DMS53 treated with DMSO at 0.1 percent for 48 hours (cell line): ENCODE results near the gene FAM174C.
"Not testable (repeated sequence)": the region's sequence is repeated elsewhere in the genome, so short reads cannot be mapped to it uniquely, and the experiment has no call there.

Experiments
- DNase-seq: peaks from one replicate; lab custom pipeline; 2025; ENCODE audit not compliant: unreplicated experiment; lab: John Stamatoyannopoulos, UW

Gene FAM174C

DNA sequence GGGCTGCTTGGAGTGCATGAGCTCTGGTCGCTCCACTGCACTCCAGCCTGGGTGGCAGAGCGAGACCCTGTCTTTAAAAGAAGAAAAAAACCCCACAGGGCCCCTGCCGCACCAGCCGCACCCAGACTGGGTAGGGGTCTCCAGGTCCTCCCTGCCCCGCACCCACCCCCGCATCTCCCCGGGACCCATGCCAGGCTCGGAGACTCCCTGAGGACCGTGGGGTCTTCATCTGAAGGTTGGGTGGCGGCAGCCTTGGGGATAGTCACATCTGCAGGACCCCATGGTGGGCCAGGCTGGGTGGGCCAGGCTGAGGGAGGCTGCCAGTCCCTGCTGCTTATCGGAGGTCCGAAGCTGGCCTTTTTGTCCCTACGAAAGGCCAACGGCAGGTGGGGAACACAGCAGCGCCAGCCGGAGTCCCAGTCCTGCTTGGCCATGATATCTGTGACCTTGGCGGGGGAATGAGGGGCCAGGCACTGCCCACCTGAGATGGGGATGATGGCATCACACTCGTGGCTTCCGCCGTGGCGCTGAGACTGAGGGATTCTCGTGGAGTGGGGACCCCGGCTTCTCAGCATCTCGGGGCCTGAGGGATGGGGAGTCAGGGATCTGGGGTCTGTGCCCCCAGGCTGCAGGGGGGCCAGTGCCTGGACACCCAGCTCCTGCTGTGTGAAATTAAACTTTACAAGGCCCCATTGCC is 21.4 kb downstream of the FAM174C start:
- DNase-seq = no peak

GRCh38 chr19:1298235-1298634 is 22.9 kb downstream of the FAM174C start:
- no peak for DNase-seq

DNA sequence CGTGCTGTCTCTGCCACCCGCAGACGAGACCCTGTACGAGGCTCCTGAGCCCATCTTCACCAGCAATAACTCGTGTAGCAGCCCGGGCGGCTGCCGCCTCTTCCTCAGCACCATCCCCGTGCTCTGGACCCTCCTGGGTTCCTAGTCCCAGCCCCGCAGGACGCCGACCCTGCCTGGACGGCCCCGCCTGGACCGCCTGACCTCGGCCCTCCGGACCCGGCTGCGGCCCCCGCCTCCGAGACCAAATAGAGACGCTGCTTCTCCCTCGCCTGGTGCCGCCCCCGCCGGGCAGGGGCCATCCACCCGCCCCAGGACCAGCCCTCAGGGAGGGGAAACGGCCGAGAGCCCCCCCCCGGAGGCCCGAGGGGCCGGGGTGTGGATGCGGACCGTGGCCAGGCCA is 24.5 kb downstream of the FAM174C start:
- DNase-seq = no peak

- DNase-seq = no peak
Observed at GRCh38 chr19:1300744-1301490, 25.6 kb downstream of the FAM174C start.

DNA sequence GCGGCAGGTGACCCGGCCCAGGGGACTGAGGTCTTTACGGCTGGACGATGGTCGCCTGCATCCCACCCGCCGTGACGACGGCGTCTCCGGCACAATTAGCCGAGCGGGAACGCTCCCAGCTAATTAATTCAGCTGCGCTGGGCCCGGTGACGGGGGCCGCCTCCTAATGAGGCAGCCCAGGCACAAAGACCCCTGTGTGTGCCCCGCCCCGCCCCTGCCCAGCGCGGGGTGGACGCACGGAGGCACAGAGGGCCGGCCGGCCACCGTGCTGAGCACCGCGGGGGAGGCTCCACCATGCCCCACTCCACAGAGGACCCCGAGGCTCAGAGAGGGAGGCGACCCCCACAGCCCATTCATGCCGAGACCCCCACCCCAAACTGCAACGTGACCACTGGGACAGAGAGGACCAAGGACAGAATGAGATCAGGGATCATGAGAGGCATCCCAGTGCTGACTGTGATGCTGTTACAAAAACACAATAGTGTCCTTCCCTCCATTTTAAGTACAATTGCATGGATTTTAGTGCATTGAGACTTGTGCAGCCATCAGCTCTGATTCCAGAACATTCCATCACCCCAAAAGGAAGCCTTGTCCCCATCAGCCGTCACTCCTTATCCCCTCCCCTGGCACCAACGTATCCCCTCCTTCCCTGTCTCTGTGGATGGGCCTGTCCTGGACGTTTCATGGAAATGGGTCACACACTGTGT is 27.4 kb downstream of the FAM174C start:
- DNase-seq = no peak

GRCh38 chr19:1304197-1304924 is 29.0 kb downstream of the FAM174C start:
- DNase-seq = no peak

- DNase-seq = not testable (repeated sequence)
Observed at GRCh38 chr19:1305354-1305753, 30.0 kb downstream of the FAM174C start.

GRCh38 chr19:1307320-1307719 is 32.0 kb downstream of the FAM174C start:
- DNase-seq = no peak

DNA sequence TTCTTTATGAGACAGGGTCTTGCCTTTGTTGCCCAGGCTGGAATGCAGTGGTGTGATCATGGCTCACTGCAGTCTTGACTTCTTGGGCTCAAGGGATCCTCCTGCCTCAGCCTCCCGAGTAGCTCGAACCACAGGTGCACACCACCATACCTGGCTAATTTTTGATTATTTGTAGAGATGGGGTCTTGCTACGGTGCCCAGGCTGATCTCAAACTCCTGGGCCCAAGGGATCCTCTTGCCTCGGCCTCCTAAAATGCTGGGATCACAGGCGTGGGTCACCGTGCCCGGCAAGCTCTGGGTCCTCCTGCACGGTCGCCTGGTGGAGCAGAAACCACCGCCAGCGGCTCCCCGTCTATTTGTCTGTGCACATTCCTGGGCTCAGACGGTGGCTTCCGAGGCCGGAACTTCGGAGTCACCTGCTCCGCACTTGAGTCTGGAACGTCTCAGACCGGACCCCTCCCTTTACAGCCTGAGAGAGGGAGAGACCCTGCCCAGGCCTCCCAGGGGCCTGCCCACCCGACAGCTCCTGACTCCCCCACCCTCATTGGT is 32.5 kb downstream of the FAM174C start:
- DNase-seq = no peak

DNA sequence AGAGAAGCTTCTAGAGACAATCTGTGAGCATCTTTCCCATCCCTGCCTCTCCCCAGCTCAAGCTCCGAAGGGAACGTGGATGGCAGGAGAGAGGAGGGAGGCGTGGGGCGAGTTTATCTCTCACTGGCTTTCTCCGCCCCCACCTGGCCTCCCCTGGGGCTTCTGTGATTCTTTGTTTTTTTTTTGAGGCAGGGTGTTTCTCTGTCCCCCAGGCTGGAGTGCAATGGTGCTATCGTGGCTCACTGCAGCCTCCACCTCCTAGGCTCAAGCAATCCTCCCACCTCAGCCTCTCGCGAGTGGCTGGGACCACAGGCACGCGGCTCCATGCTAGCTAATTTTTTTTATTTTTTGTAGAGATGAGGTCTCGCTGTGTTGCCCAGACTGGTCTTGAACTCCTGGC is 33.4 kb downstream of the FAM174C start:
- no peak for DNase-seq

DNA sequence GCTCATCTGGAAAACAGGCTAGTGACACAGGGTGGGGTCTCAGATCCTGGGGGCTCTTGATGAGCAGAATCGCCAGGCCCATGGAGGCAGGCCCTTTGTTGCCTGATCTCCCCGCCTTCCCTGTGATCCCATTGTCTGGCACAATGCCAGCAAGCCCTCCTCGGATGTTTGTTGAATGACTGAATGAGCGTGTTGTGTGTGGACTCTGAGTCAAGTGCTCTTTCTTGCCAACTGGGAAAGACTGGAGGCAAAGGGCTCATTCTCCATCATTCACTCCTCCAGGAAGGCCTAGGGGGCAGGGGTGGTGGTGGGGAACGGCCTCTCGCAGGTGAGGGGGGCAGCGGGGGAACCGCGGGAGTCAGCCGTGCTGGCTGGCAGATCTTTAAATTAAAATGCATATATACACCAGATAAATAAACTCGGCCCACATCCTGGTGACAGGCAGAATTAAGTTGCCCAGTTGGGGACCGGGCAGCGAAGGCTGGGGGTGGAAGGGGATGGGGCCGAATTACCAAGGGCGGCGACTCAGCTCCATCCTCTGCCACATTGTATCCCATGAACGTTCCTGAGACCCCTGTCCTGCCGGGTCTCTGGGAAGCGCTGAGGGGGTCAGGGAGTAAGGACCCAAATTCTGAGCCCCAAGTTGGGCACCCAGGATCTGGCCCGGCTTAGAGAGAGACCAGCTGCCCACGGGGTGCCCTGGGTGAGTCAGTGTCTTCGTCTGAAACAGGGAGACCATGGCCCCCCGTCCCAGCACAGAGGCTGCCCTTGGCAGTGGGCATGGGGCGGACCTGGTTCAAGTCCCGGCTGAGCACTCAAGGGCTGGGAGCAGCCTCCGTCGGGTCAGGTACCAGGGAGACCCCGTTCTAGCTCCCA is 34.9 kb downstream of the FAM174C start:
- no peak for DNase-seq

DNA sequence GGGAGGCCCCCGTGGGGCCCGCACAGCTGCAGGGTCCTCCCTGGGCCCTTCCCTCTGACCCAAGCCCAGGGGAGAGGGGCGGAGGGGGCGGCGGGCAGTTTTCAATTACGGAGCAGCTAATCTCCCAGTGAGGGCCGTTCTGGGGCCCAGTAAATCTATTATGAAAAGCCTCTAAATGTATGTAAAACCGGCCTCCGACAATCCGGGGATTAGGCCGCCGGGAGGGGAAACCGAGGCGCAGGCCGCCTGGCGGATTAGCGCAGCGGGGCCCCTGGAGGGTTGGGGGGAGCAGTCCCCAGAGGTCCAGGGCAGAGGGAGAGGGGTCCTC is 35.5 kb downstream of the FAM174C start:
- no peak for DNase-seq

DNA sequence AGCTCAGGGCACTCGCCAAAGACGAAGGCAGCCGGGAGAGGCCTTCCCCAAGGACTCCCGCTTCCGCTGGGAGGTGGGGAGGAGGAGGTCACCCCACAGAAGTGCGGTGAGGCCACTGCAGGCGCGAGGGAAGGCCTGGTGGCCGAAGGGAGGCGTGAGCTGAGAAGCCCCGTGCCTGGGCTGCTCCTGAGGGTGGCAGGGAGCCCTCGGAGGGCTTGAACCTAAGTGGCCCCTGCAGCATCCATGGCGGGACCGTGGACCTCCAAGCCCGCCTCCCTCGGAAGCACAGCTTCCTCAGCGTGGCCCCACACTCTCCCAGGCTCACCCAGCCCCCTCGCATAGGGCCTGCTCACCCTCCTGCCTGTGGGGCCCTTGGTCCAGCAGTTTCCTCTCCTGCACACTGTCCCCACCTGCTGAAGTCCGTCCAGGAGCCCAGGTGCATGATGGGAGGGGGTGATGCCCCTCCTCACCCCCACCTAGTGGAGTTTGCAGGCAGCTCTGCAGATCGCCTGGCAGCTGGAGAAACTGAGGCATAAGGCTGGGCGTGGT is 36.3 kb downstream of the FAM174C start:
- DNase-seq = no peak

DNA sequence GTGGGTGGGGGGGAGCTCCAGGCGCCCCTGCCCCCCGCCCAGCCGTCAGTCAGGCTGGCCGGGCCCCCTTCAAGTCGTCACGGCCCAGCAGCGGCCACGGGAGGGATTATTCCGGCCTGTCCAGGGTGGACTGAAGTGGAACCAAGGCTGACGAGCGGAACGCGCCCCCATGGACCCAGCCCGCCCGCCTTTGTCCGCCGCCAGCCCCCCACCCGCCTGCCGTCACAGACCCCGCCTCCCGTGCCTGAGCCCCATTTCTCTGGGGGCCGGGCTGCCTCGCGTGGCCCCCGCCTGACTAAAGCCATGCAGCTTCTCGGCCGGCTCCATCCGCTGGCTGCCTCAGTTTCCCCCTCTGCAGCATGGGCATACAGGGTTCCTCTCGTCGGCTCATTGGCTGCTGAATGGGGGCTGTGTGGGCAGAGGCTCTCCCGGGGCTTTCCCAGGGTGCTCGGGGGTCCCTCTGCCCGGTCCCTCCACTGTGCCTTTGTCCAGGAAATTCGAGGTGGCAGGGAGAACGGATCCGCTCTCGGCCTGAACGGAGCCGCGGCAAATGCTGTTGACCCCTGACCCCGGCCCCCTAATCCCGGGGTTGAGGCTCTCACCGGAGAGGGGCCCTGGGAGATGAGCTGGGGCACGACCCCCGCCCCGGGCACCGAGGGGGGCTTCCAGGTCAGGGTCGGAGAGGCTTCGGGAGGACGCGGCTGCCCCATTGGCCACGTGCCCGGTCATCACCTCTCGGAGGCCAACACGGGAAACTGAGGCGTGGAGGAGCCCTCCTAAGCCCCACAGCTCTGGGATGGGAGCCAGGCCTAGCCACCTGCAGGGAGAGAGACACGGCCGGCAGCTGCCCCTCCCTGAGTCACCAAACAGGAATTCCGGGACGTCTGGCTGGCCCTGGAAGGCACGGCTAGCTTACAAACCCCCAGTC is 37.7 kb downstream of the FAM174C start:
- peak; percentile 27 for DNase-seq

DNA sequence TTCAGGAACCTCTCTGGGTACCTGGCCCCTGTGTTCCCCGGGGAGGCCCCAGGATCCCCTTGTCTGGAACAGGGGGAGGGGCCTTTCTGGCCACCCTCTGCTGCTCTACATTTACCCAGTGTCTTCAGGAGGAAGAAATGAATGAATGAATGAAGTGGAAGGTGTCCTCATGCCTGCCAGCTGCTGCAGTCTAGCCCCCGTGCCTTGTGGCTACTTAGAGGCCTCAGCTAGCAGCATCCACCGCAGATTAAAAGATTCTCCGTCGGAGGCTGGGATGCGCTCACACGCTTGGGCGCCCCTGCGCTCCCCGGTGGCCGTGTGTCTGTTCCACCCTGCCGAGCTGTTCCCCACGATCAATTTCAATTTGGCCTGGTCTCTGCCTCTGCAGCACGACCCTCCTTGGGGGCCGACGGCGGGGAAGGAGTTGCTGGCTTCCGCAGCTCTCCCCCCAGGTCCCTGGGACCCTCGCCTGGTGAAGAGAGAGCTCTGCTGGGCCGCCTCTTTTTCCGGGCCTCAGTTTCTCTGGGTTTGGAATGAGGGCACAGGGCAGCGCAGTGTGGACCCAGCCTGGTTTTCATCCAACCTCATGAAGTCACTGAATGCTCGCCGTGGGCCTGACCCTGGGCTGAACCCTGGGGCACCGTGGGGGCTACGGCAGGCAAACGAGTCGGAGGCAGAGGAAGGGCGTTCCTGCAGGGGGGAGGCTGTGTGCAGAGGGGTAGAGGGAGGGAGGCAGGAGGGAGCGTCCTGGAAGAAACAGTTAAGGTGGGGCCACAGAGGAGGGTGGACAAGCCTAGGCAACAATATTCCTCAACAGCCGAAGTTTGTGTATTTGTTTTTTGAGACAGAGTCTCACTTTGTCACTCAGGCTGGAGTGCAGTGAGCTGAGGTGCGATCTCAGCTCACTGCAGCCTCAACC is 38.6 kb downstream of the FAM174C start:
- no peak for DNase-seq

DNA sequence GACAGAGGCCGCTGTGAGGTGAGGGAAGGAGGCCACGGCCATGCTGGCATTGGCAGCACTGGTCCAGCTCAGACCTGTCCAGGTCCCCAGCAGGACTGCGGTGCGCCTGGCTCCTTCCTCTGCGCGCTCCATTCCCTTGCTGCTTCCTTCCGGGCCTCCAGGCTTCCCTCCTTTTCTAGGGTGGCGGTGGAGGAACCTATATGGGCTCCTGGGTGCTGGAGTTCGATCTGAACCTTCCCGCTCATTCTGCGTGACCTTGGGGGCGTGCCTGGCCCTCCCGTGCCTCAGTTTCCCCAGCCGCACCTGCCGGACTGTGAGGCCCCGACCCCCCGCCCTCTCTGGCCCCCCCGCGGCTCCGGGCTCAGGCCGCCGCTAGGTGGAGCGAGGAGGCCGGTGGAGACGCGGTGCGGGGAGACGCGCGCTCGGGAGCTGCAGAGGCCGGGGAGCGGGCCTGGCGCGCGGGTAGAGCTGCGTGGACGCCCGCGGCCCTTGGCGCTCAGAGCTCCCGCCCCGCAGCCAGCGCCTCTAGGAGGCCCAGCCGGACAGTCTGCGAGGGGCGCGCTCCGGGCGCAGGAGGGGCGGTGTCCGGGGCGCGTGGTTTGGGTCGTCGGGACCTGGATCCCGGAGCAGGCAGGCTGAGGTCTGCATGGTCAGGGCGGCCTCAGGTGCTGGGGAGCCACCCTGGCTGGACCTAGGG is 40.3 kb downstream of the FAM174C start:
- peak; percentile 41 for DNase-seq

GRCh38 chr19:1316466-1316865 is 41.1 kb downstream of the FAM174C start:
- no peak for DNase-seq
